HPDE6-E6E7 (cell line): Measurements from ENCODE around the gene DHRS1.

Experiments
- DNase-seq: peaks from one replicate; pipeline ENCODE4 v3.0.0; 2011; ENCODE audit warnings: missing footprints; ENCODE audit errors: extremely low spot score

Gene DHRS1

DNA sequence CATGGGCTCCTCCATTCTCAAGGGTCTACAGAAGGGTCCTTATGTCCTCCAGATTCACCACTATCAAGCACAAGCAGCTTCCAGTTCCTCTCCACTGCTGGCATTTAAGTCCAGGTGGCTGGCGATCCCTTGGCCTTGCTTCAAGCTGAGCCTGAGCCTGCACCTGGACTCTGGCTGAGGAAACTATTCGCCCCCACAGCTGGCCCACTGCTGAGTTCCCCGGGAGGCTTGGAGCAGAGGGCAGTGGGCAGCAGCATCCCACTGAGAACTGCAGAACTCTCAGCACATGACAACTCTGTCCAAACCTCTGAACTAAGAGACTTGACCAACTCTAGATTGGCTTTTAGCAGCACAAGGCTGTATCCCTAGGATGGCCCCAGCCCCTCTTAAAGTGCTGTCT is 16.8 kb downstream of the DHRS1 start:
- no peak for DNase-seq

DNA sequence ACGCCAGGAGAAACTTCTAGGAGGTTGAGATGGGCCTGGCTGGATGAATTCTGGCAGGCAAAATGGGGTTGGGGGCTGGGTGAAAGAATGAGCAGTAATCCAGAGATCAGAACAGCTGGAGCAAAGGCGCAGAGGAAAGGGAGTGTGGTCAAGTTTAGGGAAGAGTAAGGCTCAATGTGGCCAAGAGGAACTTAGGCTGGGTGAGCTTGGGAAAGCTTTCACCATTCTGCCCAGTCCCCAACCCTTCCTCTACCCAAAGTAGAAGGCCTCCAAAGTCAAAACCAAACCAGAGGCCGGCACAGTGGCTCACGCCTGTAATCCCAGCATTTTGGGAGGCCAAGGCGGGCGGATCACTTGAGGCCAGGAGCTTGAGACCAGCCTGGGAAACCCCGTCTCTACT is 17.9 kb downstream of the DHRS1 start:
- DNase-seq = no peak

DNA sequence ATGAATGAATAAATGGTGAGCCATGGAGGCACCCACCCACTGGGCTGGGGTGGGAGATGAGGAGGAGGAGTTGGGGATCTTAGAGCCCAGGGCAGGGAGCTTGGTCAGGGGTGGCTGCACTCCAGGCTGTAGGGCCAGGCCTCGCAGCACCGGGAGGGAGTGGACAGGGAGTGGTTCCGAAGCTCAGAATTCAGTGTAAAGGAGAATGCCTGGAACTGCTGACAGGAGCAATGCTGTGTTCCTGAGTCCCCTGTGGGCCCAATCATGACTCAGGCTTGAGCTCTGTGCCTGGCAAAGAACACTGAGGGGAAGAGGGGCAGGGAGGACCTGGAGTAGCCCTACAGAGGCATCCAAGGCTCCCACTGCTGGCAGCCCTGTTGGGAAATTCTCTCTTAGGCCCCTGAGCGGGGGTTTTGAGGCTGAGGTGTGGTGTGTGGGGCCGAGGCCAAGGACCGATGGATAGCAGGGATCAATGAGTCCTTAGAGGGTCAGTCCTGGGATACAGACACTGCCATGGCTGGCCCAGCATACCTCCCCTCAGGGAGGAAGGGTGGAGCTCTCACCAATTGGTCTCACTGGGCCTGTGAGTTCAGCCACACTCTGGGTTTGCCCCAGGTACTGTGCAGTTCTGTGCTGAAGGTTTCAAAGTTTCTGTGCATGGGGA is 18.7 kb downstream of the DHRS1 start:
- DNase-seq = no peak

- peak; percentile 35 for DNase-seq
These were observed 20.0 kb downstream of the DHRS1 start for GRCh38 chr14:24279301-24280186.

DNA sequence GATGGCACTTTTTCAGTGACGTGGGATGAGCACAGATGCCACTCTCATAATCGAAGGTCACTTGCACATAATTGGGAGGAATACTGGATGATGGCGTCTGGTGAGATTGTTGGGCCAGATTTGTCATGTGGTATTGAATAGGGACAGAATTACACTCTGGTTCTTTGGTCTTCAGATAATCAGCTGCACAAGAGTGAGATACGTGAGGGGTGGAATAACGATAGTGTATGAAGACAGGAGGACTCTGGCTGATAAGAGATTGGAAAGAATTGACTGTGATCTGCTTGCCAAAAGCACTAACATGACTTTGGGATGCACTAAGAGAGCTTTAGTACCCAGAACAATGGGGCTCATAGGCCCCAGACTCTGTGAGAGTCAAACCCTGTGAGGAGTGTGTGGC is 21.2 kb downstream of the DHRS1 start:
- DNase-seq = no peak

GRCh38 chr14:24277606-24278321 is 21.8 kb downstream of the DHRS1 start:
- DNase-seq = no peak

- no peak for DNase-seq
These were observed 22.5 kb downstream of the DHRS1 start for GRCh38 chr14:24277071-24277470.

- peak; percentile 83 for DNase-seq
These were observed 25.5 kb downstream of the DHRS1 start for GRCh38 chr14:24274101-24274543.

GRCh38 chr14:24273422-24273998 is 26.1 kb downstream of the DHRS1 start:
- no peak for DNase-seq

GRCh38 chr14:24272467-24272866 is 27.1 kb downstream of the DHRS1 start:
- DNase-seq = no peak

DNA sequence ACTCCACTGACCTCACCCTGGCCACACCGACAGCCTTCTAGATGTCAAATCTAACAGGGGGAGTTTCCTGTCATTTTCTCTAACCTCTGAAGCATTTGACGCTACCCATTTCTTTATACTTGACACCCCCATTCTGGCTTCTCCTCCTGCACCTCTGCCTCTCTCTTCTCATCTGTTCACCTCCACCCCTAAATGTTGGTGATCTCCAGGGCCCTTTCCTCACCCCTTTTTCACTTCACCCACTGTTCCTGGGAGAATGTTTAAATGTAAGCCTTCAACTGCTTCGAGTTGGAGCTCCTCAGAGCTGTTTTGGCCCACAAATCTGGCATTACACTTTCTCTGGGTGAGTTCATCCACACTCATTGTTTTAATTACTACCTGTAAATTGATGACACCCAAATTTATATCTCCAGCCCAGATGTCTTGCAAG is 27.7 kb downstream of the DHRS1 start:
- no peak for DNase-seq

DNA sequence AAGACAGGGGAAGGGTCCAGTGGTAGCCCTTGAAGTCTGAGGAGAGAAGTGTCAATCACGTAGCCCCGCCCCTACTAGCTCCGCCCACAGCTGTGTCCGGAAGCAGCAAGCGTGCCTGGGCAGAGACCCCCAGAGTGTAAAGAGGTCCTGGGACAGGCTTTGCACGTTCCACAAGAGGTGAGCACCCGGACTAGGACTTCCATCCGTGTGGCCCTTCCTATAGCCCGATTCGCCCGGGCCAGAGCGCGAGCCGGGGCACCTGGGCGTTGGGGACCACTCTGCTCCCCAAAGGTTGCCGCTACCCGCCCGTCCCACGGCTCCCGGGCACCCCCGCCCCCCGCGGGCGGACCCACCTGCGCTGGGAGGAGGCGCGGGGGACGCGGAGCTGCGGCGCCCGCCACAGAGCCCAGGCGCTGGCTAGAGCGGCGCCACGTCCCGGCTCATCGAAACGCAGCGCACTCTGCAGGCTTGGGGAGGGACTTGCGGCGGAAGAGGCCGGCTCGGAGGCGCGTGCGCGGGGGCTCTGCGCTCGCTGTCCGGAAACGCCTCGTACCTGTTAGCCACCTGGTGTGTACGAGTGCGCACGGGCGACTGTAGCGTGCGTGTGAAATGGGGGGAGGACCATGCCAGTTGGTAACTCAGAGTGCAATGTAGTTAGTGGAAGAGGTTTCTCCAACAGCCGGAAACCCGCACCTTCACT is 28.3 kb downstream of the DHRS1 start, which contains the start of gene RABGGTA:
TSS of gene RABGGTA (minus strand) at position 464 of the 700 bp plus-strand sequence. CDS start 482 bp downstream, outside the sequence.
- peak; percentile 93 for DNase-seq

- DNase-seq = no peak
These were observed 28.9 kb downstream of the DHRS1 start for GRCh38 chr14:24270537-24271133.

GRCh38 chr14:24269910-24270536 is 29.6 kb downstream of the DHRS1 start:
- no peak for DNase-seq

DNA sequence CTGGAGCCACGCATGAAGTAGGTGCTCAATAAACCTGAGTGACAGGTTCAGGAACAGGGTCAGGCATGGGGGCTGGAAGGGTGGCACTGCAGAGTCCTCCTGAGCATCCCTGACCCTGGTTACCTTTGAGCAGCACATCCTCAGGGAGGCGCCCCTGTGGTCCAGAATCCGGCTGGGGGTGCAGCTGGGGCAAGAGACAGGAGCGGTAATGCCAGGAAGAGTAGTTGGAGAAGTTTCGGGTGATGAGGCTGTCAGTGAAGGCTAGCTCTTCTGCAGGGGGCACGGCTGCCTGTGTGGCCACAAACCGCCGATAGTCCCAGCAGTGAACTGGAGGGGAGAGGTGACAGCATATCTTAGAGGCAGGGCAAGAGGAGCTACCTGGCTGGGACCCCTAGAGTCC is 30.2 kb downstream of the DHRS1 start:
- DNase-seq = no peak

GRCh38 chr14:24268225-24268624 is 31.4 kb downstream of the DHRS1 start:
- no peak for DNase-seq

- DNase-seq = no peak
These were observed 32.1 kb downstream of the DHRS1 start for GRCh38 chr14:24267516-24267915.

DNA sequence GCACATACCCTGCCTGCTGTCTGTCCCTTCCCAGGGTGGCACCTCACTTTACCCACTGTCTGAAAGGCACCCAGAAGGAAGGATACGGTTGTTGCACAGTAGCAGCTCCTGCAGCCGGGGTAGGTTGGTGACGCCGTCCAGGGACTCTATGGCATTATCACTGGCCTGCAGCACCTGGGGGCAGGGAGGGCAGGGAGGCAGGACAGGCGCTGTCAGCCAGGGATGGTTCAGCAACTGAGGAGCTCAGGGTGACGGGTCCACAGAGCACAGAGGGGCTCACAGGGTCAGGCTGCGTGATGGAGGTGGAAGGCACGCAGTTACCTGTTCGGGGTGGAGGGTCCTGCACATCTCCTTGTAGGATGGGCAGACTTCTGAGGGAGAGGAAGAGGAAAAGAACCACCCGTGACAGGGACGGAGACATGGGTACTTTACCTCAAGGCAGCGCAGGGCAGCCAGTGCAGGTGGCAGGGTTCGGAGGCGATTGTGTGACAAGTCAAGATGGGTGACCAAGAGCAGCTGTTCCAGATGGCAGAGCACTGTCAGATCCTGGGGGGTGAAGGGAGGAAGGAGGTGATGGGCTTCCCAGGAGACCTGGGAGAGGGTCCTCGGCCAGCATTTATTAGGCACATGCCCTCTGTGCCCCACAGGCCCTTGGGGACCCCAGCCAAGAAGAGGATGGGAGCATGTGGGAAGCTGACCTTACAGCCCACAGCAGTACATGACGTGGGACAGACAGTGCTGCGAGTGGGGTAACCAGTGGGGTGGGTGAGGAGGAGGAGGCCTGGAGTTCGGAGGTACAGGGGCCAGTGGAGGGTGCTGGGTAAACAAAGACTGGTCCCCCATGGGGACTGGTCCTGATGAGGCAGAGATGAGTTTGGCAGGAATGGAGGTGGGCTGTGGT is 33.0 kb downstream of the DHRS1 start:
- no peak for DNase-seq

GRCh38 chr14:24264298-24264697 is 35.3 kb downstream of the DHRS1 start:
- DNase-seq = peak; percentile 56
